C4-2B (cell line): ENCODE results near the gene ATG2A.

Experiments
- ZFX ChIP-seq: fragments of 450-650 bp; IDR thresholded peaks from 2 replicates; pipeline ENCODE4 v1.6.1; 2017
- TF ChIP-seq, protein P1 (sequence below): fragments of 450-650 bp; conservative IDR thresholded peaks from 2 replicates; pipeline ENCODE4 v1.5.1; 2017; ENCODE audit warnings: mild to moderate bottlenecking

- TF ChIP-seq, protein P1, sequence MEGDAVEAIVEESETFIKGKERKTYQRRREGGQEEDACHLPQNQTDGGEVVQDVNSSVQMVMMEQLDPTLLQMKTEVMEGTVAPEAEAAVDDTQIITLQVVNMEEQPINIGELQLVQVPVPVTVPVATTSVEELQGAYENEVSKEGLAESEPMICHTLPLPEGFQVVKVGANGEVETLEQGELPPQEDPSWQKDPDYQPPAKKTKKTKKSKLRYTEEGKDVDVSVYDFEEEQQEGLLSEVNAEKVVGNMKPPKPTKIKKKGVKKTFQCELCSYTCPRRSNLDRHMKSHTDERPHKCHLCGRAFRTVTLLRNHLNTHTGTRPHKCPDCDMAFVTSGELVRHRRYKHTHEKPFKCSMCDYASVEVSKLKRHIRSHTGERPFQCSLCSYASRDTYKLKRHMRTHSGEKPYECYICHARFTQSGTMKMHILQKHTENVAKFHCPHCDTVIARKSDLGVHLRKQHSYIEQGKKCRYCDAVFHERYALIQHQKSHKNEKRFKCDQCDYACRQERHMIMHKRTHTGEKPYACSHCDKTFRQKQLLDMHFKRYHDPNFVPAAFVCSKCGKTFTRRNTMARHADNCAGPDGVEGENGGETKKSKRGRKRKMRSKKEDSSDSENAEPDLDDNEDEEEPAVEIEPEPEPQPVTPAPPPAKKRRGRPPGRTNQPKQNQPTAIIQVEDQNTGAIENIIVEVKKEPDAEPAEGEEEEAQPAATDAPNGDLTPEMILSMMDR = no peak
- TF ChIP-seq ZFX = no peak
Observed at GRCh38 chr11:64876229-64876750, 40.7 kb downstream of the ATG2A start.
